GM18858 (cell line): ENCODE results near the gene TAF11L5.
"Not testable (repeated sequence)": the region's sequence is repeated elsewhere in the genome, so short reads cannot be mapped to it uniquely, and the experiment has no call there.

ENCODE experiments used
- ATAC-seq: cut with Tn5 transposase; IDR thresholded peaks from one replicate; pipeline ENCODE4 v1.9.1; 2021; ENCODE audit not compliant: unreplicated experiment

TAF11L5 gene

GRCh38 chr5:17524935-17525334 is at the start of gene TAF11L5:
Gene TAF11L5, plus strand, starts transcription at chr5:17525235.
- not testable (repeated sequence) for ATAC-seq

DNA sequence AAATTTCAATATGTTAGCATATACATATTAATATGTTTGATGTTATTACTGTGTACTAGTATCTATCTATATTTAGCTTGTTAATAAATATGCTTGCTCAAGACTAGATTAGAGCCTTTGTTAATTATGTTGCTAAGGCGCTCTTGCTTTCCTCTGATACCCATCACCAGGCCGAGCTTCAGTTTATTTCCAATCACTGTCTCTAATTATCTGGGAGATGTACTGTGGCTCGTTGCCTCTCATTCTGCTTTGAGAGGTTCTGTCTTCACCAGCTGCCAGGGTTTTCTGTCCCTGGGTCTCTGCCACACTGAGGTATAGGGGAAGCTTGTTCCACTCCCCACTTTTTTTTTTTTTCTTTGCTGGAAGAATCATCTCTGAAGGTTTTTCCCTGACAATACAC is 48.0 kb upstream of the TAF11L5 start:
- no peak for ATAC-seq

- ATAC-seq = no peak
Measured at GRCh38 chr5:17477573-17478265, 47.3 kb upstream of the TAF11L5 start.

DNA sequence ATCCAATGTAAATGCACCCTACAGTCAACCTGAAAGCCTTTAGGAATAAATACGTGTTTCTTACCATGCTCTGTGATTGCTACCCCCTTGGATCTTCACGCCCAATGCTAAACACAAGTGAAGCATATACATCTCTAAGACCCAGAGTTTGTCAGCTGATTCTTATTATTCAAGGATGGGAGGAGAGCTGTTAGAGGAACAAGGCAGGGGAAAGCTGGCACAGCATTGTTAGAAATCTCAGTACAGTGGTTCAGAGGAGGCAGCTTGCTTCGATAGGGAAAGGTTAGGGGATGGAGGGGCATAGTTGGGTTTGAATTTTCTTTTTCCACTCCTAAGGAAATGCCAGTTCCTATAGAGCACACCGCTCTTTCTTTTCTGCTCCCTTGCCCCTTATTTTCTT is 43.7 kb upstream of the TAF11L5 start:
- no peak for ATAC-seq

GRCh38 chr5:17482790-17483189 is 42.2 kb upstream of the TAF11L5 start:
- ATAC-seq = no peak

DNA sequence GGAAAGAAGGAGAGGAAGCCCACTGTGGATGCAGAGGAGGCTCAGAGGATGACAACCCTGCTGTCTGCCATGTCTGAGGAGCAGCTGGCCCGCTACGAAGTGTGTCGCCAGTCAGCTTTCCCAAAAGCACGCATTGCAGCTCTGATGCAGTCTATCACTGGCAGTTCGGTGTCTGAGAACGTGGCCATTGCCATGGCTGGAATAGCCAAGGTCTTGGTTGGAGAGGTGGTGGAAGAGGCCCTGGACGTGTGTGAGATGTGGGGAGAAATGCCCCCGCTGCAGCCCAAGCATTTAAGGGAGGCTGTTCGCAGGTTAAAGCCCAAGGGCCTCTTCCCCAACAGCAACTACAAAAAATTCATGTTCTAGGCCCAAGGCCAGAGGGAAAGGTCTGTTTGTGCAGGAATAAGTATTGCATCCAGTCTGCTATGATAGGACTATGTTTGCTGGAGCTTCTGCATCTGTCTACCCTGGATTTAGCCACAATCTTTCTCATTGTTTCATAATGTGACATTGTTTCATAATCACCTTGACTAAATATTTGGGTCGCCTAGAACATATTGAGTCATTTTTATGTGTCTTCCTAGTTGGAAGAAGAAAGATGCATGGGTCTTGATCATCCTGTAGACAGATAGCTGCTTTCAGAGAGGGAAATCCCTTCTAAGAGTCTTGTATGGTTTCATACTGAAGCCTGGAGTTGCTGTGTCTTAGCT is 38.4 kb upstream of the TAF11L5 start:
- ATAC-seq = not testable (repeated sequence)

- ATAC-seq = no peak
Measured at GRCh38 chr5:17487174-17487512, 37.9 kb upstream of the TAF11L5 start.

- ATAC-seq = not testable (repeated sequence)
Measured at GRCh38 chr5:17491257-17491656, 33.8 kb upstream of the TAF11L5 start.

GRCh38 chr5:17492770-17493169 is 32.3 kb upstream of the TAF11L5 start:
- ATAC-seq = no peak

- no peak for ATAC-seq
Measured at GRCh38 chr5:17497446-17497845, 27.6 kb upstream of the TAF11L5 start.

GRCh38 chr5:17497931-17498330 is 27.1 kb upstream of the TAF11L5 start, which contains the start of gene TAF11L2:
Gene TAF11L2, plus strand, starts transcription at chr5:17498231.
- not testable (repeated sequence) for ATAC-seq

GRCh38 chr5:17511775-17512325 is 13.2 kb upstream of the TAF11L5 start:
- ATAC-seq = no peak

- ATAC-seq = not testable (repeated sequence)
Measured at GRCh38 chr5:17517526-17517925, 7.5 kb upstream of the TAF11L5 start.

GRCh38 chr5:17518067-17518466 is 7.0 kb upstream of the TAF11L5 start, which contains the start of gene TAF11L3:
Gene TAF11L3, plus strand, starts transcription at chr5:17518367.
- ATAC-seq = not testable (repeated sequence)

DNA sequence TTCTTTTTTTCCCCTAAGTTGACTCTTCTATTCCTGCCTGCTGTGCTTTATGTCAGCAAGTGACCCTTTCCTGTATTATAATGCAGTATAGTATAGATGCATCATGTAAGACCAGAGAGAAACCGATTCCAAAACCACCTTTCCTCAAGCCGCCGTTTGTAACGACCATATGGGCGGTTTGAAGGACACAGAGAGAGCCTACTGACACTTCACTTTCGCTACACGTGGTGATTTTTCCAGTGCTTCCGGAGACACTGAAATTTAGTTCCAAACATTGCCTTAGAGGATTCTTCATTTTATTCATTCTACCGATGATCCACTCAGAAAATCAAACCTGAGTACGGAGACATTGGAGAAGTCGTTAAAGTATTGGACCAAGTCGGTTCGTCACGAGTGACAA is 5.5 kb upstream of the TAF11L5 start:
- ATAC-seq = not testable (repeated sequence)

GRCh38 chr5:17521501-17521900 is 3.5 kb upstream of the TAF11L5 start, which contains the start of gene TAF11L4:
Gene TAF11L4, plus strand, starts transcription at chr5:17521801.
- ATAC-seq = not testable (repeated sequence)

GRCh38 chr5:17526504-17526903 is 1.5 kb downstream of the TAF11L5 start:
- not testable (repeated sequence) for ATAC-seq

DNA sequence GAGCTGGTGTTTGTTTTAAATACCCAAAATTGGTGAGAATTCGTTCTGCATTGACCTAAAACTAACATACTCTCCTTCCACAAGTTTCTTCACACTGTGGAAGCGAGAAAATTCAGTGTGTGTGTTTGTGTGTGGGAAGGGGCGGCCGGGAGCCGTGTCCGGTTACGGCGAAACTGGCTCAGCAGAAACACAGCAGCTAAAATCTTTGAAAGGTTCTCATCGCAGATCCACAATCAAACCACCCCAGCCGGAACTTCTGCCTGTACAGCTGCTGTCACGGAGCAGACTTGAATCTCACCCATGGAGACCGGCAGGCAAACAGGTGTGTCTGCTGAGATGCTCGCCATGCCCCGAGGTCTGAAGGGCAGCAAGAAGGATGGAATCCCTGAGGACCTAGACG is 3.3 kb downstream of the TAF11L5 start, which contains the start of gene TAF11L6:
Gene TAF11L6 (plus strand): TSS at position 301 of the 400 bp plus-strand sequence.
- ATAC-seq = not testable (repeated sequence)
